HL-60 (cell line): ENCODE results near the gene NAB2.

Source experiments
- GABPA ChIP-seq: IDR thresholded peaks from 2 replicates; pipeline ENCODE4 v1.6.1; 2012; ENCODE audit warnings: low read depth
- POLR2AphosphoS5 ChIP-seq: IDR thresholded peaks from 2 replicates; pipeline ENCODE4 v1.6.1; 2012; ENCODE audit warnings: low read depth
- SPI1 ChIP-seq: IDR thresholded peaks from 2 replicates; pipeline ENCODE4 v1.6.1; 2012; ENCODE audit warnings: low read depth, mild to moderate bottlenecking, borderline replicate concordance
- TF ChIP-seq, protein P1 (sequence below): IDR thresholded peaks from one replicate; pipeline ENCODE4 v1.5.1; 2011; ENCODE audit warnings: low read length, control low read depth, inconsistent platforms; ENCODE audit not compliant: insufficient read depth
- TF ChIP-seq, protein P2 (sequence below): IDR thresholded peaks from 2 replicates; pipeline ENCODE4 v1.6.1; 2012; ENCODE audit warnings: low read depth; ENCODE audit not compliant: insufficient replicate concordance

DNA sequence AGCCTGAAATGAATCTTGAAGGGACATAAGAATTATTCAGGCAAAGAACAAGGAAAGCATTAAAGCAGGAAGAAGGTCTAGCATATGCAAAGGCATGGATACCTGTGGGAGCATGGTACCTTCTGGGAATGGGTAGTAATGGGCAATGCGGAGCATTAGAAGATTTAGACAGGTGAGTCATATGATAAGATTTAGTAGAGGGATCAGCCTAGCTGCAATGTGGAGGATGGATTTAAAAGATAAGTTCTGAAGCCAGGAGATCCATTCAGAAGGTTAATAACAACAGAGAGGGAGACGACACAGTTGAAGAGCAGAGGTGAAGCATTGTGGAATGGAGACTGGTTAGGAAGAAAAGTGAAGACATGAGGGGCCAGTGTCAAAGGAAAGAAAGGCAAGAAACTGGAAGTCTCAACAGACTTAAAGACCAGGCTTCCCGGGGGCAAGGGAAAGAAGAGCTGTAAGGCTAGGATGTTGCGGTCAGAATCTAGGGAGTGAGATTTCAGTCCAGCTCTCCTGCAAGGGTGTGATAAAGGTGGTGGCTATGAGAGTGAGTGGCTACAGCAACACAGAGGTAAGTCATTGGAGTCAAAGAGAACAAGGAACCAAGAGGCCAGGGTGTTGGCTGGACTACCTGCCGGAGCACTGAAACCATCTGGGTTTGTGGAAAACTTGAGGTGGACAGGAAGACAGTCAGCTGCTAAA is 27.8 kb downstream of the NAB2 start:
- TF ChIP-seq, protein P1, sequence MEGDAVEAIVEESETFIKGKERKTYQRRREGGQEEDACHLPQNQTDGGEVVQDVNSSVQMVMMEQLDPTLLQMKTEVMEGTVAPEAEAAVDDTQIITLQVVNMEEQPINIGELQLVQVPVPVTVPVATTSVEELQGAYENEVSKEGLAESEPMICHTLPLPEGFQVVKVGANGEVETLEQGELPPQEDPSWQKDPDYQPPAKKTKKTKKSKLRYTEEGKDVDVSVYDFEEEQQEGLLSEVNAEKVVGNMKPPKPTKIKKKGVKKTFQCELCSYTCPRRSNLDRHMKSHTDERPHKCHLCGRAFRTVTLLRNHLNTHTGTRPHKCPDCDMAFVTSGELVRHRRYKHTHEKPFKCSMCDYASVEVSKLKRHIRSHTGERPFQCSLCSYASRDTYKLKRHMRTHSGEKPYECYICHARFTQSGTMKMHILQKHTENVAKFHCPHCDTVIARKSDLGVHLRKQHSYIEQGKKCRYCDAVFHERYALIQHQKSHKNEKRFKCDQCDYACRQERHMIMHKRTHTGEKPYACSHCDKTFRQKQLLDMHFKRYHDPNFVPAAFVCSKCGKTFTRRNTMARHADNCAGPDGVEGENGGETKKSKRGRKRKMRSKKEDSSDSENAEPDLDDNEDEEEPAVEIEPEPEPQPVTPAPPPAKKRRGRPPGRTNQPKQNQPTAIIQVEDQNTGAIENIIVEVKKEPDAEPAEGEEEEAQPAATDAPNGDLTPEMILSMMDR, result no peak
- TF ChIP-seq SPI1 (no peak), POLR2AphosphoS5 (no peak), GABPA (no peak)
- TF ChIP-seq, protein P2, sequence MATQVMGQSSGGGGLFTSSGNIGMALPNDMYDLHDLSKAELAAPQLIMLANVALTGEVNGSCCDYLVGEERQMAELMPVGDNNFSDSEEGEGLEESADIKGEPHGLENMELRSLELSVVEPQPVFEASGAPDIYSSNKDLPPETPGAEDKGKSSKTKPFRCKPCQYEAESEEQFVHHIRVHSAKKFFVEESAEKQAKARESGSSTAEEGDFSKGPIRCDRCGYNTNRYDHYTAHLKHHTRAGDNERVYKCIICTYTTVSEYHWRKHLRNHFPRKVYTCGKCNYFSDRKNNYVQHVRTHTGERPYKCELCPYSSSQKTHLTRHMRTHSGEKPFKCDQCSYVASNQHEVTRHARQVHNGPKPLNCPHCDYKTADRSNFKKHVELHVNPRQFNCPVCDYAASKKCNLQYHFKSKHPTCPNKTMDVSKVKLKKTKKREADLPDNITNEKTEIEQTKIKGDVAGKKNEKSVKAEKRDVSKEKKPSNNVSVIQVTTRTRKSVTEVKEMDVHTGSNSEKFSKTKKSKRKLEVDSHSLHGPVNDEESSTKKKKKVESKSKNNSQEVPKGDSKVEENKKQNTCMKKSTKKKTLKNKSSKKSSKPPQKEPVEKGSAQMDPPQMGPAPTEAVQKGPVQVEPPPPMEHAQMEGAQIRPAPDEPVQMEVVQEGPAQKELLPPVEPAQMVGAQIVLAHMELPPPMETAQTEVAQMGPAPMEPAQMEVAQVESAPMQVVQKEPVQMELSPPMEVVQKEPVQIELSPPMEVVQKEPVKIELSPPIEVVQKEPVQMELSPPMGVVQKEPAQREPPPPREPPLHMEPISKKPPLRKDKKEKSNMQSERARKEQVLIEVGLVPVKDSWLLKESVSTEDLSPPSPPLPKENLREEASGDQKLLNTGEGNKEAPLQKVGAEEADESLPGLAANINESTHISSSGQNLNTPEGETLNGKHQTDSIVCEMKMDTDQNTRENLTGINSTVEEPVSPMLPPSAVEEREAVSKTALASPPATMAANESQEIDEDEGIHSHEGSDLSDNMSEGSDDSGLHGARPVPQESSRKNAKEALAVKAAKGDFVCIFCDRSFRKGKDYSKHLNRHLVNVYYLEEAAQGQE, result no peak
